GM13976 (cell line): ENCODE results near the gene PCSK6.

Experiments used
- DNase-seq: peaks from one replicate; pipeline ENCODE4 v3.0.0; 2012; ENCODE audit warnings: low spot score
- in situ Hi-C: fragments of 300-500 bp; cut with MboI; formaldehyde crosslinking; loops from one replicate; pipeline ENCODE4 v1.12.0; 2022; ENCODE audit warnings: low sequenced_read_pairs, mixed read lengths, inconsistent platforms; ENCODE audit not compliant: unreplicated experiment
- TF ChIP-seq, protein P1 (sequence below): IDR thresholded peaks from 2 replicates; pipeline ENCODE4 v1.5.1; 2012; ENCODE audit warnings: borderline replicate concordance, mild to moderate bottlenecking; ENCODE audit not compliant: insufficient read depth; ENCODE audit errors: extremely low read depth, missing control alignments, control extremely low read depth

Gene PCSK6

DNA sequence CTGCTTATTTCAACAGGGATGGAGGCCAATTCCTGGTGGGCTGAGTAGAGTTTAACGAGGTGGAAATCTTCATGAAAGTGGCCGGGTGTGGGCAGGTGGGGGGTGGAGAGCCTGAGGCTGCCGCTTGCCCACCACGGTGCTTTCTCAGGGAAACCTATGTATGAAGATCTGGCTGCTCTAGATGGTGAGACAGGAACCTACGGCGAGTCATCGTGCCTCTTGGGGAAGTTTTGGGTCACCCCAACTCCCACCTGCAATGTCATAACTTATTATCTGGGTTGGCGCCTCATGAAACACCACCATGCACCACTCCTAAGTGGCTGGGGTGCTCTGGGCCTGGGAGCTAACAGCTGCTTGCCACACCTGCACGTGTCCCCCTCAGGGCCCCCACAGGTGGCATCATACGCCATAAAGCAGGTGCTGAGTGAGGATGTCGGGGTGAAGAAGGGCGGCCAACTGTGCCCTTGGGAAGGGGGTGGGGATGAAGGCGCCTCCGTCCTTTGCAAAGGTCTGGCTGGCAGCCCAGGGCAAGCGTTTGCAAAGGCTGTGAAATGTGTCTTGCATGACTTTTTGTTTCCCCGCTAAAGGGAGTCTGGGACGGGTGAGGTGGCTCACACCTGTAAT, 166.5 kb downstream of the PCSK6 start:
- no peak for DNase-seq
- TF ChIP-seq, protein P1, sequence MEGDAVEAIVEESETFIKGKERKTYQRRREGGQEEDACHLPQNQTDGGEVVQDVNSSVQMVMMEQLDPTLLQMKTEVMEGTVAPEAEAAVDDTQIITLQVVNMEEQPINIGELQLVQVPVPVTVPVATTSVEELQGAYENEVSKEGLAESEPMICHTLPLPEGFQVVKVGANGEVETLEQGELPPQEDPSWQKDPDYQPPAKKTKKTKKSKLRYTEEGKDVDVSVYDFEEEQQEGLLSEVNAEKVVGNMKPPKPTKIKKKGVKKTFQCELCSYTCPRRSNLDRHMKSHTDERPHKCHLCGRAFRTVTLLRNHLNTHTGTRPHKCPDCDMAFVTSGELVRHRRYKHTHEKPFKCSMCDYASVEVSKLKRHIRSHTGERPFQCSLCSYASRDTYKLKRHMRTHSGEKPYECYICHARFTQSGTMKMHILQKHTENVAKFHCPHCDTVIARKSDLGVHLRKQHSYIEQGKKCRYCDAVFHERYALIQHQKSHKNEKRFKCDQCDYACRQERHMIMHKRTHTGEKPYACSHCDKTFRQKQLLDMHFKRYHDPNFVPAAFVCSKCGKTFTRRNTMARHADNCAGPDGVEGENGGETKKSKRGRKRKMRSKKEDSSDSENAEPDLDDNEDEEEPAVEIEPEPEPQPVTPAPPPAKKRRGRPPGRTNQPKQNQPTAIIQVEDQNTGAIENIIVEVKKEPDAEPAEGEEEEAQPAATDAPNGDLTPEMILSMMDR = no peak
- in situ Hi-C loops = no loop called here

DNA sequence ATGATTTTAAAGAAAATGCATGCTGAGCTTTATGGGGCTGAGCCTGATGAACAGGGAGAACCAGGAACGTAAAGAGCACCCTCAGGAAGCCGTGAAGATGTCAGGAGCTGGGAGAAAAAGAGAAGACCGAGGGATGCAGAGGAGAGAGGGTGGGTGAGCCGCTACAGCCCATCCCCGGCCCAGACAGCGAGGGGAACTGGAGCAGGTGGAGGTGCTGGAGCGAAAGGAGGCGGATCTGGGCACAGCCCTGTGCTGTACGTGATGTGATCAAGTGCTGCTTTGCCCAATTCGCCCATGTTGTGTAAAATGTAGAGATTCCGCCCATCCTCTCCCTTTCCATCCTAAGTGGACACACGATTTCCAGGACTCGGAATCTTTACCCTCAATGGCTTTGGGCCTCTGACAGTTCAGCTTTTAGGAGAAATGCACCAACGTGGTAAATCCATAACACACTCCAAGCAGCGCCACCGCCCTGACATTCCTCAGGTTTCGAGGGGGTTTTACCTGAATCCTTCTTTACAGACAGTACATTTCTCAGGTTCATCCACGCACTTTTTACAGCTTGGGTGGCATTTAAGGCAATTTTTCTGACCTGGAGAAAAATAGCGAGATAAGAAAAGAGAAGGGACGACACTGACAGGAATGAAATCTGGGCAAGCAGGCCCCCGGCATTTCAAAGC, 167.4 kb downstream of the PCSK6 start:
- in situ Hi-C loops = no loop called here
- DNase-seq = no peak
- TF ChIP-seq, protein P1 = no peak

GRCh38 chr15:101320501-101321052, 168.9 kb downstream of the PCSK6 start:
- DNase-seq = peak; percentile 68

GRCh38 chr15:101318839-101319238, 170.7 kb downstream of the PCSK6 start:
- in situ Hi-C loops = no loop called here
- TF ChIP-seq, protein P1 = no peak

More at GRCh38 chr15:101320501-101321052, 168.9 kb downstream of the PCSK6 start:
- in situ Hi-C loops = no loop called here
- TF ChIP-seq, protein P1 = peak; percentile 41

GRCh38 chr15:101318147-101318819, 171.2 kb downstream of the PCSK6 start:
- TF ChIP-seq, protein P1 = no peak
- no peak for DNase-seq
- in situ Hi-C loops = no loop called here

More at GRCh38 chr15:101318839-101319238, 170.7 kb downstream of the PCSK6 start:
- no peak for DNase-seq

- TF ChIP-seq, protein P1 = no peak
- in situ Hi-C loops = no loop called here
- DNase-seq = no peak
These were observed 172.1 kb downstream of the PCSK6 start for GRCh38 chr15:101317336-101317872.
